GM19240 (cell line): ENCODE measurements around the gene GPBP1L1.
"Not testable (repeated sequence)": the region's sequence is repeated elsewhere in the genome, so short reads cannot be mapped to it uniquely, and the experiment has no call there.

Experiments used
- DNase-seq: peaks from one replicate; pipeline ENCODE4 v3.0.0; 2011; ENCODE audit warnings: low spot score; ENCODE audit not compliant: insufficient read length

The GPBP1L1 gene

DNA sequence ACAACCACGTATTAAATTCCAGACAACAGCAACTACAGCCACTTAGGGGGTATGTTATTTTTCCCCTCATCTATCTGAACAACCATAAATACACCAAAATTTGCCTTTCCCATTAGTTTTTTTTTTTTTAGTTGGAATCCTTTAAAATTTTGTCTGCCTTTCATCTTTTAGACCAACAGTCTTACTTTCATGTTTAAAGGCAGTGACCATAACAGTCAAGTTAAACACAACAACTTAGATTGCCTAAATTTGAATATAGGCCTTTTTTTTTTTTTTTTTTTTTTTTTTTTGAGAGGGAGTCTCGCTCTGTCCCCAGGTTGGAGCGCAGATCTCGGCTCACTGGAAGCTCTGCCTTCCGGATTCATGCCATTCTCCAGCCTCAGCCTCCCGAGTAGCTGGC, 3.4 kb downstream of the GPBP1L1 start:
- DNase-seq = no peak

DNA sequence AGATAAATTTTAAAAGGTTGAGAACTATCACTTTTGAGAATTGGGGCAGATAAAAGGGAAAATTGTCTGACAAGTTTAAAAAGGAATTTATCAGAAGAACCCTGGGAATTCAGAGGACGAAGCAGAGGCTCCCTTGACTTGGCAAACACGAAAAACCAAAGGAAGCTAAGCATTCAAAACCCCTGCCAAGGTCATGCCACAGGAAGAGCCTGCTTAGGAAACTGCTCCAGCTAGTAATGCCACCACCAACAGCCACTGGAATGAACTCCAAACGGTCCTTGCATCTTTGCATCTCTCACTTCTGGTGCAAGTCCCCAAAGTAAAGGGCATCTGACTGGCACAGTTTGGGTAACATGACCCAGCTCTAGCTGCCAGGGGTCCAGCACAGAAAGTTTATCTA, 7.2 kb downstream of the GPBP1L1 start:
- DNase-seq = no peak

DNA sequence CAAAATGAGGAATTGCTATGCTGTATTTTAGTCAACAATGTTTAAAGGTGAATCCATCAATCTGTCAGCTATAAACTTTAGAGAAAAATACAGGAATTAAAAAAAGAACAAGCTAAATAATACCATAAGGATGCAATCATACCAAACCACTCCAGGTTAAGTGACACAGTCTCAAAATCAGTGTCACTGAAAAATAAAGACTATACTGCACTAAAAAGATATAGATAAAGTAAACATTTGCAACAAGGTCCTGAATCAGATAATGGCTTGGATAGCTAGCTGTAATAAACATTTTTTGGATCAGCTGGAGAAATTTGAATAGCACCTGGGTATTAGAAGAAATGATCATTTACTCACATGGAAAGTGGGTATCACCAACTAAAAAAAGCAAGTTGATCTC, 7.8 kb downstream of the GPBP1L1 start:
- no peak for DNase-seq

DNA sequence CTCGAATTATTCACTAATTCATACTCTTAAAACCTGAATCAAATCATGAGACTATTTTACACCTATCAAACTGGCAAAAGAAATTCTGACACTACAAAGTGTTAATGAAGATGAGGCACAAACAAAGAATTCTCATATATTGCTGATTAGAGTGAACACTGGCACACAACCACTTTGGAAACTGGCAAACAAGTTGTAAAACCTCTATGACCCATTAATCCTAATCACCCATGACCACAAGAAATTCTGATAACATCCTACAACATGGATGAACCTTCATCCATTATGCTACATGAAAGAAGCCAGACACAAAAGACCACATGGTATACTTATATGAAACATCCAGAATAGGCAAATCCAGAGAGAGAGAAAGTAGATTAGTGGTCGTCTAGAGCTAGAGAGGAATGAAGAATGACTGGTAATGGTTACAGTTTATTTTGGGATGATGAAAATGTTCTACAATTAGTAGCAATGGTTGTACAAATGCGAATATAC, 8.5 kb downstream of the GPBP1L1 start:
- no peak for DNase-seq

DNA sequence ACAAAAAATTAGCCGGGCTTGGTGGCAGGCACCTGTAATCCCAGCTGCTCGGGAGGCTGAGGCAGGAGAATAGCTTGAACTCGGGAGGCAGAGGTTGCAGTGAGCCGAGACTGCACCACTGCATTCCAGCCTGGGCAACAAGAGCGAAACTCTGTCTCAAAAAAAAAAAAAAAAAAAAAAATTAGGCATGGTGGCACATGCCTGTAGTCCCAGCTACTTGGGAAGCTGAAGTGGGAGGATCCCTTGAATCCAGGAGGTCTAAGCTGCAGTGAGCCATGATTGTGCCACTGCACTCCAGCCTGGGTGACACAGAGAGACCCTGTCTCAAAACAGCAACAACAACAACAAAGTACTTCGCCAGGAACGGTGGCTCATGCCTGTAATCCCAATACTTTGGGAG, 9.8 kb downstream of the GPBP1L1 start:
- DNase-seq = not testable (repeated sequence)

DNA sequence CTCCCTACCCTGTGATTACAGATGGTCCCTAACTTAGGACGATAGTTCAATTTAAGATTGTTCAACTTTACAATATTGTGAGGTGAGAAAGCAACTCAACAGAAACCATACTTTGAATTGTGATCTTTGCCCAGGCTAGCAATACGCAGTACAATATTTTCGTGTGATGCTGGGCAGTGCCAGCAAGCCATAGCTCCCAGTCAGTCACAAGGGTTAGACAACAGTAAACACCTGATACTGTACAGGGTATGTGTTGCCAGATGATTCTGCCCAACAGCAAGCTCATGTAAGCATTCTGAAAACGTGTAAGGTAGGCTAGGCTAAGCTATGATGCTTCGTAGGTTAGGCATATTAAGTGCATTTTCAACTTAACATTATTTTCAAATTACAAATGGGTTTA, 11.9 kb downstream of the GPBP1L1 start:
- no peak for DNase-seq

DNA sequence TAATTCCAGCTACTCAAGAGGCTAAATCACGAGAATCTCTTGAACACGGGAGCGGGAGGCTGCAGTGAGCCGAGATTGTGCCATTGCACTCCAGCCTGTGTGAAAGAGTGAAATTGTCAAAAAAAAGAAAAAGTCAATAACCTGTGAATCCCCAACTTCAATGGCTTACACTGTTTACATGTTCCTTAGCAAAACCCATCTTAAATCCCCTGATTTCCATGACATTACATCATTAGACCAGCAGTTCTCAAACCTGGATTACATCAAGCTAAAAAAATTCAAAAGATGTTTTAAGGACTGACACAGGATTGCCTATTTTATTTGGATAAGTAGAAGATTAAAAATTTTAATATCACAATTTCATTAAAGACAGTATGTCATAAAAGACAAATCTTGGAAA, 12.4 kb downstream of the GPBP1L1 start:
- no peak for DNase-seq

DNA sequence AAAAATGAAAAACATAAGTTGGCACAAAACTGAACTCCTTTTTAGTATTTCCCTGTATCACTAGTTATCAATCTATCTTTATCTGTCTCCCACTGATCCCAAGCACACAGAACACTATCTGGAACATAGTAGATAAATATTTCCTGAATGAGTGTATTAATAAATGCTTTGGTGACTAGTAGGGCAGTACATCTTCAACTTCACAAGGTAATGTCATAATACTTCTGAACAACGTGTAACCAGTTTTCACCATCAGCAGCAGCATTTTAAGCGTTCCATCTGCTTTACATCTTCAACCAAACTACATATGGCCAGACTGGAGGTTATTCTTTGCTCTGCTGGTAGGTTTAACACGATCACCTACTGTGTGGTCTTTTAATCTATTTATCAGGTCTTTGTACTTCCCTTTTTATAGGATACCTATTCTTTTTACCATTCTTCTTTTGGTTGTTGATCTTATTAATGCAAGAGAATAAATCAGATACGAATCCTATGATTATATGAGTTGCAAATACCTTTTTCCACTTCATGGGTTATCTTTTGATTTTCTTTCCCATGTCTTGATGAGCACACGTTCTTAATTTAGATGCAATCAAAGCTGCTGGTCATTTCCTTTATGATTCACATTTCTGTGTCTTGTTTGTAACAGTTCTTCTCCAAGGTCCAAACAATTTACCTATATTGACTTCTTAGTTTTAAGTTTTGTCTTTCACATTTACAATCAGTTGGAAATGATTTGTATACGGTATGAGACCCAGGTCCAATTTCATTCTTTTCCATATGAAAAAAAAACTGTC, 16.3 kb downstream of the GPBP1L1 start:
- no peak for DNase-seq

DNA sequence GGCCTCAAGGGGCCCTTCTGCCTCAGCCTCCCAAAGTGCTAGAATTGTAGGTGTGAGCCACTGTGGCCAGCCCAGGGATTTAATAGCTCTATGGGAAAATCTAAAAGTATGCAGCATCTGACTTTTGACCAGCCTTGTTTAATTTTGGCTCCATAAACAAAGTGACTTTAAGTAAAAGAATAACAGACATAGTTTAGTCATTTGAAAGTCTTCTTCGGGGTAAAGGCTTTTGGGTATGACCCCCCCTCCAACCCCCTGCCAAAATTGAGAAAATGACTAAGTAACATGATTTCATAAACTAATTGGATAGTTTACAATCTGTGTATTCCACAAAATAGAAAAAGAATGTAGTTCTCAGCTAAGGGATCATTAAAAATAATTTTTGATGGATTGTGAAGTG, 17.0 kb downstream of the GPBP1L1 start:
- DNase-seq = no peak

DNA sequence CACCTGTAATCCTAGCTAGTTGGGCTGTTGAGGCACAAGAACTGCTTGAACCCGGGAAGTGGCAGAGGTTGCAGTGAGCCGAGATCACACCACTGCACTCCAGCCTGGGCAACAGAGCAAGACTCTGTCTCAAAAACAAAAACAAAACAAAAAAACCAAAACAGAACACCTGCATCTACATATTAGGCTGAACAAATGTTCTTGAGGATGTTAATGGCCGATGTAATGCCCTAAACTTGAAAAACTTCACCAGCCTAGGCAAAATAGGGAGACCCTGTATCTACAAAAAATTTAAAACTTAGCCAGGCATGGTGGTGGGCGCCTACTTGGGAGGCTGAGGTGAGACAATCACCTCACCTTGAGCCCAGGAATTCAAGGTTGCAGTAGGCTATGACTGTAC, 17.8 kb downstream of the GPBP1L1 start:
- DNase-seq = no peak

DNA sequence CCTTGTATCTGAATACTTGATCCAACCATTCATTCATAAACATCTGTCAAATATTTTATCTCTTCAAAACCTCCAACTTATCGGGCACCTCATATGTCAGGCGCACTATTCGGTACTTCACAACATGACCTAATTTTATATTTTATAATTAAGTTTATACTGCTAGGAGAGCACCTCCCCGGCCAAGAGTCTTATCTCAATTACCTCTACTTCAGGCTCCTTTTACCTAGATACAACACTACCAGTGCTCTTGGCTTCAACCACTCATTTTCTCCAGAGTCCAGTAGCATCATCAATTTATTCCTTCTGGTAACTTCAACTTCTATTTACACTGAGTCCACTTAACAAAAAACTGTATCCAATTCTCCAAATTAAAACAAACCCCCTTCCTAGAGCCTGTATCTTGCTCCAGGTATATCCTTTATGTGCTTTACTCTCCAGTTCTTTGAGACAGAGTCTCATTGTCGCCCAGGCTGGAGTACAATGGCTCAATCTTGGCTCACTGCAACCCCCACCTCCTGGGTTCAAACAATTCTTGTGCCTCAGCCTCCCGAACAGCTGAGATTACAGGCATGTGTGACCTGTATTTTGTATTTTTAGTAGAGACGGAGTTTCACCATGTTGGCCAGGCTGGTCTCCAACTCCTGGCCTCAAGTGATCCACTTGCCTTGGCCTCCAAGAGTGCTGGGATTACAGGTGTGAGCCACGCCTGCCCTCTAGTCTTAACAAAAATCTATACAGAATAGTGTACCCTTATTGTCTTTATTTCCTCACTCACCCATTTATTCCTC, 18.8 kb downstream of the GPBP1L1 start:
- no peak for DNase-seq

DNA sequence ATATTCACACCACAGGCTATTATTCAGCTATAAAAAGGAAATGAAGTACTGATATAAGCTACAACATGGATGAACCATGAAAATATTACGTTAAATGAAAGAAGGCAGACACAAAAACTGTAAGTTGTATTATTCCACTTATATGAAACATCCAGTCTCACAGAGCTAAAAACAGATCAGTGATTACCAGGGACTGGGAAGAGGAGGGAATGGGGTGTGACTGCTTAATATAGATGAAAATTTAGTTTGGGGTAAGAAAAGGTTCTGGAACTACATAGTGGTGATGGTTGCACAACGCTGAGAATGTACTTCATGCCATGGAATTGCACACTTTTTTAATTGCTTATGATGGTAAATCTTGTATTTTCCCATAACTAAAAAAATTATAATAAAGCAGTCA, 19.5 kb downstream of the GPBP1L1 start:
- no peak for DNase-seq

DNA sequence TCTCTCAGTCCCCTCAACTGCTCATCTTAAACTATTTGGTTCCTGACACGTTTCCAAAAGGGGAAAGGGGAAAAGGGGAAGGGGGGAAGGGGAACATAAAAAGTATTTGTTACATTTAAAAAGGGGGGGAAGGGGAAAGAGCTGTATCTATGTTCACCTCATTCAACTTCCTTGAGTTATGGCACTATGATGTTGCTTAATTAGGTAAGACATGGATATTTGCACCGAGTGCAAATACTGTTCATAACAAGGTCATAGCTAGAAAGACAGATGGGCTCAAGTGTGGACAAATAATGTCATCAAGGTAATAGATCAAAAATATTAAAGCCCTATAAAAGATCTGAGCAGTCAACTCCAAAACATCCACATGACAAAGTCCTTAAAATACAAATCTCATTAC, 26.0 kb downstream of the GPBP1L1 start:
- DNase-seq = no peak

DNA sequence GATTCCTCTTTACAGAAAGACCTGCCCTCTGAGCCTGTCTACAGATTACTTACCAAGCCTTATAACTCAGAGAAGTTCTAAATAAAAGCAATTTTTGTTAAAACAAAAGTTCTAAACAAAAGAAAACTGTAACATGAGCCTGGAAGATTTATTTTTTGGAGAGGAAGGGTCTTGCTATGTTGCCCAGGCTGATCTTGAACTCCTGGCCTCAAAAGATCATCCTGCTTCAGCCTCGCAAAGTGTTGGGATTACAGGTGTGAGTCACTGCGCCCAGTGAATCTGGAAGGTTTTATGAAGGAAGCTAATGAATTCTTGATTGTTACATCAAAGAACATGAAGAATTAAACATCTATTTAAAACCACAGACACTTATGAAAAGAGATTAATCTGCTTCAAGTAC, 27.1 kb downstream of the GPBP1L1 start:
- DNase-seq = no peak

DNA sequence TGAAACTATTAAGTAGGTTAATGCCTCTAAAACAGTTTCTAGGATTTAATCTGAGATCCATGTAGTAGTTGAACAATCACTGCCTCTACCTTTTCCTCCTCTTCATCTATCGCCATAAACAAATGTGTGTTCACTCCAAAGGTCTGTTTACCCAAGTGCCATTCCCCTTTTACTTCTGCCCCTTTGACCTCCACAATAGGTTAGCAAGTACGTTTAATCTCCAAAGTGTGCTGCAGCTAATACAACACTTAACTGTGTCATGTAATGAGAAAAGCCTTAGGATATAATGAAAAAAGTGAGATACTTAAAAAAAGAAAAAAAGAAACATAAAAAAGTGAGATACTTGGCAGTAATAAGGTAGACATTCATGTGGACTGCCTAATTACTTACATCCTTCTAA, 28.2 kb downstream of the GPBP1L1 start:
- DNase-seq = no peak

DNA sequence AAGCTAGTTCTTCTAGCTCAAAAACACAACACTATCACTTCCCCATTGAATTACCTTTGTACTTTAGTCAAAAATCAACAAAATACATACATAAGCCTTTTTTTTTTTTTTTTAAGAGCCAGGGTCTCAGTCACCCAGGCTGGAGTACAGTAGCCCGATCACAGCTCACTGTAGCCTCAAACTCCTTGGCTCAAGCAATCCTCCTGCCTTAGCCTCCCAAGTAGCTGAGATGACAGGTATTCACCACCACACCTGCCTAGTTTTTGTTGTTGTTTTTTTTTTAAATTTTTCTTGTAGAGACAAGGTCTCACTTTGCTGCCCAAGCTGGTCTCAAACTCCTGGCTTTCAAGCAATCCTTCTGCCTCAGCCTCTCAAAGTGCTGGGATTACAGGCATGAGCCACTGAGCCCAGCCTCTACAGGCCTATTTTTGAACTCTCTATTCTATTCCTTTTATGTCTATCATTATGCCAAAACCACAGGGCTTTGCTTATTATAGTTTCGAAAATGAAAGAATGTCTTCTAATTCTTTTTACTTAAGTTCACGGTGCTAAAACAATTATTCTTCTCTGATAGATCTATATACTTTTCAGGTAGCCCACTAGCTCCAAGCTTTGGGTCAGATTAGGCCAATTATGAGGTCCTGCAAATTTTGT, 29.6 kb downstream of the GPBP1L1 start:
- no peak for DNase-seq

DNA sequence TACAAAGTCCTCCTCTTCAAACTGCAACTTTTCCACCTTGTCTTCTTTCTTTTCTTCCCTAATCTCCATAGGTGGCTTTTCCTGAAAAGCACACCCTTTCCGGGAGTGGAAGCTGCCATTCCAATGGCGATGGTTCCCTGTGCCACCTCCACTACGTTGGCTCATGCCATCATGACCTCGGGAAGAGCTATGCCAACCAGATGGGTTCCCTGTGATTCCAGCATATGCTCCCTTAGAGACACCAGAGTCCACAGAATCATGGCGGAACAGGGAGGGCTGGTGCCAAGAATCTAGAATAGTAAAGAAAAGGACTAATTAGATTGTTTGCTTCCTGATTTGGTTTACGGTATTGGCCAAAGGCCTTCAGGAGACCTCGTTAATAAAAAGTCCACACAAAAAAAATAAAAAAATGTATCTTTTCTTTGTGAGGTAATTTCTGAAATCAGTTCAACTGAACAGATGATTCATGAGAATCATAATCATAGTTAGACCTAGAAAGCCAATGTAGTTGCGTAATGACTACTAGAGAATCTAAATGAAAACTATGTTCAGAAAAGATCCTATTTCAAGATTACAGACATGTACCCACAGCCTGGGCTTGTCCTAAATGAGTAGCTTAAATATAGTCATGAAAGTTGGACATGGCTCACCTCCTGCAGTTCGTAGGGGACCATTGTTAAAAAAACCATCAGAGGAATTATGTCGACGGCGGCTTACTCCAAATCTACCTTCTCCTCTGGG, 31.6 kb downstream of the GPBP1L1 start:
- DNase-seq = no peak

DNA sequence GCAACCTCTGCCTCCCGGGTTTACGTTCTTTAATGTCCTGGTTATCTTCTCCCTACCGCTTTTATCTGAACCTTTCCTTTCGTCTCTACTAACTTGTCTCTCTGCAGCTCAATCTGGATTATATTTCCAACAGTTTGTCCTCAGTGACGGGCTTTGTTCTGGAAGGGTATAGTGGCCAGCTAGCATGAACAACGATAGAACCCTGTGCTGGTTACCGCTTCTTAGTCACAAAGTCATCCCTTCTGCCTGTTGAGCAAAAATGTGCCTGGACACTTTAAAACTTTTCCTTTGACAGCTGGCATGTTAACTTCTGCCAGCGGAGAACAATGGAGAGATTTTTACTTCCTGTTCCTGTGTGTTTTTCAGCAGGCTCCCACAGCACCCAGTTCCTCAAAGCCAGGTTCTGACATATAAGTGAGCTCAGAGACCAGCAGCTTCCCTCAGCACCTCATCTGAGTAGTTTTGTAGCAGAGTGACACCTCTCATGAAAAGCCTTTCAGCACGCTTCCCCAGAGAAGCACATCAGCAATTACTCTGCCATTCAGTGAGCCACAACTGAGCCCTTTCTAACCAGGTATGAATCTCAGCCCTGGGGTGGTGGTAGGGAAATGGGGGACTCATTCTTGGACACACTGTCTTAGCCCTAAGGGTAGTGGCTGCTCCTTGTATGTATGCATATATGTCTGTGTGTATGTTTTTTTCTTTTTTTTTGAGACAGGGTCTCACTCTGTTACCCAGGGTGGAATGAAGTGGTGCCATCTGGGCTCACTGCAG, 38.9 kb downstream of the GPBP1L1 start:
- no peak for DNase-seq

DNA sequence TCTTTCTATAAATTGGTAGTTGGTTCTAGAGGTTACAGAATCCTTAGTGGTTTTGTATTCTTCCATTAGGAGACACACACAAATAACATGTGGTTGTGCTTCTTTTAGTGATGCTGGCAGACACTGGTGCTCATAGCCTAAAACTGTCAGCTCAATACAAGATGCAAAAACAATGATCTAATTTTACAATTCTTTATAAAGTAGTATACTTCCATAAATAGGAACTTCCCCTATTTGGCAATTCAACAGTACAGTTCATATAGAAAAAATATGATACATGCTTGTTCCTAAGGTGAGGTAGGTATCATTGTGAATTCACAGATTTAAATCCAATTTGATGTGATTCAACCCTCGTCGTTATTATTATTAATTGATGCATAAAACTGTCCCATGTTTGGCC, 41.7 kb downstream of the GPBP1L1 start:
- no peak for DNase-seq

DNA sequence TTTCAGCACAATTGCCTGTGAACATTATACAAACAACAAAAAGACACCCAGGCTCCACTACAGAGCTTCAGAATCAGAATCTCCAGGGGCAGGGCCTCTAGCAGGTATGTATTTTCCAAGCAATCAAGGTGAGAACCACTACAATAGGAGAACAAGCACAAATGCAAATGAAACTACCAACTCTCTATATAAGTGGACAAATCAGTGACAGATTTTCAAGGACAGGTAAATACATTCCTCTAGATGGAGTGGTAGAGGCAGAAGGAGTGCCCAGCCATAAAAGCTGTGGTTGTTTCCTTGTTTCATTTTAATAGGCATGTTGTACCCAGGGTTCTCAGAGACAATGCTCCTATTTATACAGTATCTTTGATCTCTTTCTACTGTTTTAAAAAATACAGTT, 42.4 kb downstream of the GPBP1L1 start:
- no peak for DNase-seq

DNA sequence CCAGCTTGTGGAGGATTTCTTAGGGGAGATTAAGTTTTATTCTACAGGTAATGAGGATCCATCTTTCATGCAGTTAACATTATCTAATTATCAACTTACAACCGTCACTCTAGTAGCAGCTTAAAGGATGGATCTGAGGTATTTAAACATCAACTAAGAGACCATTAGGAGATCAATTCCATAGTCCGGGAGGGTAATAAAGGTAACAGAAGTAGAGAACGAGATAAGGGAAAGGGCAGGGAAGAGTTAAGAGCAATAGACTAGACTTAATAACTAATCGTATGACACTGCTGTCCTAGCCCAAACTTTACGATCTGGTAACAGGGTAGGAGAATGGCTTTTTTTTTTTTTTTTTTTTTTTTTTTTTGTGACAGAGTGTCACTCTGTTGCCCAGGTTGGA, 43.0 kb downstream of the GPBP1L1 start:
- no peak for DNase-seq
